Neural cell (in vitro differentiated cells): Measurements from ENCODE around the gene CFTR.

Experiments
- CTCF ChIP-seq: fragments of 450-650 bp; IDR thresholded peaks from 2 replicates; pipeline ENCODE4 v1.5.1; 2014; ENCODE audit warnings: antibody characterized with exemption, mild to moderate bottlenecking, moderate library complexity; ENCODE audit not compliant: poor library complexity, severe bottlenecking
- EP300 ChIP-seq: fragments of 450-650 bp; conservative IDR thresholded peaks from 2 replicates; pipeline ENCODE4 v1.6.1; 2014; ENCODE audit warnings: antibody characterized with exemption, mild to moderate bottlenecking, moderate library complexity; ENCODE audit not compliant: poor library complexity, severe bottlenecking
- EZH2 ChIP-seq: fragments of 200-600, 300-800 bp; shearing (Covaris generic), sonication (generic); IDR thresholded peaks from 2 replicates; pipeline ENCODE4 v1.6.1; 2014; ENCODE audit warnings: antibody characterized with exemption, low read length, borderline replicate concordance, mild to moderate bottlenecking; ENCODE audit not compliant: insufficient read depth, poor library complexity, severe bottlenecking
- MXI1 ChIP-seq: fragments of 450-650 bp; conservative IDR thresholded peaks from 2 replicates; pipeline ENCODE4 v1.6.1; 2014; ENCODE audit warnings: antibody characterized with exemption, mild to moderate bottlenecking; ENCODE audit not compliant: poor library complexity, severe bottlenecking
- POLR2AphosphoS5 ChIP-seq: IDR thresholded peaks from 2 replicates; pipeline ENCODE4 v1.6.1; 2012
- REST ChIP-seq: IDR thresholded peaks from 2 replicates; pipeline ENCODE4 v1.6.1; 2012; ENCODE audit warnings: borderline replicate concordance
- TAF1 ChIP-seq: IDR thresholded peaks from 2 replicates; pipeline ENCODE4 v1.6.1; 2012; ENCODE audit warnings: low read depth

DNA sequence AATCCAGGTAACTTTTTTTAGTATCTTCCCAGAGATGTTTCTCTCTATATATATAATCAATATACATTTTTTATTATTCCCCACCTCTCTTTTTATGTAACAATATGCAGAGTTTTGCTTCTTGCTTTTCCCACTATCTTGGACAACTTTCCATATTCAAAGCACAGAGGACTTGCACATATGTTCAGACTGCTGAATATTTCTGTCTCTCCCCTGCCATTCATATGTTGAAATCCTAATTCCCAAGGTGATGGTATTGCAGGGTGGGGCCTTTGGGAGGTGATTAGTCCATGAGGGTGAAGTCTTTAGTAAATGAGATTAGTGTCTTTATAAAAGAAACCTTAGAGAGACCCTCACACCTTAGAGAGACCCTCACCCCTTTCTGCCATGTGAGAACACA is 72.8 kb downstream of the CFTR start:
- TF ChIP-seq CTCF, result no peak
- TF ChIP-seq POLR2AphosphoS5, result no peak
- TF ChIP-seq EP300, result no peak
- no peak for TF ChIP-seq EZH2
- no peak for TF ChIP-seq TAF1
- TF ChIP-seq REST, result no peak
- no peak for TF ChIP-seq MXI1
